AG04449 (cell line): Measurements from ENCODE around the gene GPR150.

Source experiments
- CTCF ChIA-PET: fragments of 350-600 bp; formaldehyde crosslinking; extraction: SDS; loops from one replicate; lab custom pipeline; 2021; ENCODE audit warnings: antibody characterized with exemption; lab: Yijun Ruan, JAX
- POLR2A ChIA-PET: fragments of 400-600, 350-600 bp; formaldehyde crosslinking; extraction: SDS; loops from one replicate; lab custom pipeline; 2020; ENCODE audit warnings: antibody characterized with exemption, inconsistent platforms; lab: Yijun Ruan, JAX
- DNase-seq: peaks from one replicate; pipeline ENCODE4 v3.0.0-alpha.2; 2010; ENCODE audit warnings: low read depth, low spot score
- H3K4me3 ChIP-seq: 2 replicates; pipeline ENCODE4 v1.5.1; 2011; ENCODE audit warnings: low read depth, mild to moderate bottlenecking, control low read depth, low read length
- CTCF ChIP-seq: IDR thresholded peaks from one replicate; pipeline ENCODE4 v1.5.1; 2011; ENCODE audit warnings: mild to moderate bottlenecking, moderate library complexity, low read length, control low read depth, inconsistent platforms; ENCODE audit not compliant: insufficient read depth; ENCODE audit errors: missing control alignments

GPR150 gene

GRCh38 chr5:95620030-95620869, at the start of gene GPR150:
TSS of gene GPR150 (plus strand) at chr5:95620087. CDS start at chr5:95620276, 189 bp downstream.
- CTCF ChIA-PET, result no interaction called here
- H3K4me3 ChIP-seq, result peak within 1 kb of the TSS; percentile 58

GRCh38 chr5:95572016-95572415, 47.9 kb upstream of the GPR150 start:
- no peak for DNase-seq
- CTCF ChIA-PET, result no interaction called here

More at GRCh38 chr5:95620030-95620869, at the start of gene GPR150:
- DNase-seq, result no peak
- no peak for TF ChIP-seq CTCF
- POLR2A ChIA-PET, result no interaction called here

GRCh38 chr5:95581576-95581975, 38.3 kb upstream of the GPR150 start:
- TF ChIP-seq CTCF, result no peak
- ChIA-PET CTCF (no interaction called here), POLR2A (no interaction called here)
- DNase-seq, result no peak
- H3K4me3 ChIP-seq, result no peak overlapping the region

More at GRCh38 chr5:95572016-95572415, 47.9 kb upstream of the GPR150 start:
- no peak for TF ChIP-seq CTCF
- POLR2A ChIA-PET, result no interaction called here
- H3K4me3 ChIP-seq, result no peak overlapping the region

- POLR2A ChIA-PET, result no interaction called here
- no peak for TF ChIP-seq CTCF
- no peak for DNase-seq
- no peak overlapping the region for H3K4me3 ChIP-seq
- CTCF ChIA-PET, result no interaction called here
Measured at GRCh38 chr5:95583992-95584391, 35.9 kb upstream of the GPR150 start.

GRCh38 chr5:95590880-95591279, 29.0 kb upstream of the GPR150 start:
- TF ChIP-seq CTCF, result no peak
- ChIA-PET POLR2A (no interaction called here), CTCF (no interaction called here)
- DNase-seq, result no peak
- H3K4me3 ChIP-seq, result no peak overlapping the region

- no peak for TF ChIP-seq CTCF
- POLR2A ChIA-PET, result no interaction called here
- CTCF ChIA-PET, result no interaction called here
- no peak overlapping the region for H3K4me3 ChIP-seq
- DNase-seq, result peak; percentile 63
Measured at GRCh38 chr5:95591490-95591901, 28.4 kb upstream of the GPR150 start.
